Amniotic epithelial cell (primary cell): ENCODE results near the gene RNF5.
"Not testable (repeated sequence)": the region's sequence is repeated elsewhere in the genome, so short reads cannot be mapped to it uniquely, and the experiment has no call there.

Source experiments
- DNase-seq: peaks from one replicate; pipeline ENCODE4 v3.0.0-alpha.2; 2010; ENCODE audit warnings: low read depth

Gene RNF5

GRCh38 chr6:32175711-32176475 lies 2.3 kb upstream of the RNF5 start, which contains the start of gene AGPAT1:
TSS of gene AGPAT1 (minus strand) at chr6:32176084. CDS start at chr6:32171496, 4,588 bp downstream.
- peak; percentile 96 for DNase-seq

GRCh38 chr6:32176476-32177182 lies 1.6 kb upstream of the RNF5 start:
- DNase-seq, result peak; percentile 90

GRCh38 chr6:32177183-32177787 lies 920 bp upstream of the RNF5 start:
- no peak for DNase-seq

- peak; percentile 34 for DNase-seq
These were observed 589 bp downstream of the RNF5 start for GRCh38 chr6:32178547-32179440.

GRCh38 chr6:32179766-32180405 lies 1.7 kb downstream of the RNF5 start:
- DNase-seq, result no peak

- no peak for DNase-seq
These were observed 3.0 kb downstream of the RNF5 start for GRCh38 chr6:32181148-32181702.

GRCh38 chr6:32181915-32182529 lies 3.8 kb downstream of the RNF5 start:
- no peak for DNase-seq

GRCh38 chr6:32182555-32182981 lies 4.4 kb downstream of the RNF5 start:
- no peak for DNase-seq

GRCh38 chr6:32183030-32183429 lies 4.8 kb downstream of the RNF5 start:
- DNase-seq, result no peak

- no peak for DNase-seq
These were observed 5.4 kb downstream of the RNF5 start for GRCh38 chr6:32183483-32184083.

- DNase-seq, result no peak
These were observed 6.0 kb downstream of the RNF5 start, which contains the start of gene AGER for GRCh38 chr6:32184084-32184640. TSS of gene AGER (minus strand) at chr6:32184253. CDS start at chr6:32184222, 31 bp downstream.

- DNase-seq, result peak; percentile 86
These were observed 7.5 kb downstream of the RNF5 start for GRCh38 chr6:32185681-32186131.

GRCh38 chr6:32186151-32186840 lies 8.1 kb downstream of the RNF5 start:
- DNase-seq, result not testable (repeated sequence)

GRCh38 chr6:32187009-32187709 lies 9.0 kb downstream of the RNF5 start:
- no peak for DNase-seq

GRCh38 chr6:32187725-32188380 lies 9.6 kb downstream of the RNF5 start:
- not testable (repeated sequence) for DNase-seq

GRCh38 chr6:32188381-32189068 lies 10.3 kb downstream of the RNF5 start:
- DNase-seq, result peak; percentile 27

- DNase-seq, result no peak
These were observed 11.0 kb downstream of the RNF5 start for GRCh38 chr6:32189069-32189741.
